Astrocyte (in vitro differentiated cells and primary cell): Measurements from ENCODE around the gene TBX18. TPM values are rescaled to one million over a fixed set of nuclear protein-coding genes. Genes with fewer than 3 reads are reported as not detected.

Experiments used
- DNase-seq: peaks from one replicate; pipeline ENCODE4 v3.0.0-alpha.2; 2010; ENCODE audit warnings: low read depth
- FAIRE-seq: peaks from 2 replicates; lab custom pipeline; 2011; peaks lifted over from hg19 to GRCh38; lab: Jason Lieb, UNC
- H2AFZ ChIP-seq: 2 replicates; pipeline ENCODE4 v1.6.0; 2012; ENCODE audit warnings: low read depth, low read length, inconsistent platforms
- H3K27ac ChIP-seq: 2 replicates; pipeline ENCODE4 v1.5.1; 2011; ENCODE audit warnings: low read depth, low read length, inconsistent platforms
- H3K27me3 ChIP-seq: 2 replicates; pipeline ENCODE4 v1.6.0; 2011; ENCODE audit warnings: low read length, inconsistent platforms; ENCODE audit not compliant: insufficient read depth
- H3K36me3 ChIP-seq: 2 replicates; pipeline ENCODE4 v1.5.1; 2011; ENCODE audit warnings: low read length, inconsistent platforms; ENCODE audit not compliant: insufficient read depth
- H3K4me1 ChIP-seq: 2 replicates; pipeline ENCODE4 v1.5.1; 2011; ENCODE audit warnings: low read length, inconsistent platforms; ENCODE audit not compliant: insufficient read depth
- H3K4me2 ChIP-seq: 2 replicates; pipeline ENCODE4 v1.6.0; 2012; ENCODE audit warnings: low read length, inconsistent platforms
- H3K4me3 ChIP-seq: 2 replicates; pipeline ENCODE4 v1.5.1; 2011; ENCODE audit warnings: low read depth, mild to moderate bottlenecking, low read length, inconsistent platforms; ENCODE audit not compliant: insufficient read depth
- H3K79me2 ChIP-seq: 2 replicates; pipeline ENCODE4 v1.6.0; 2012; ENCODE audit warnings: mild to moderate bottlenecking, low read length, inconsistent platforms; ENCODE audit not compliant: insufficient read depth
- H3K9ac ChIP-seq: 2 replicates; pipeline ENCODE4 v1.6.0; 2012; ENCODE audit warnings: mild to moderate bottlenecking, low read length, inconsistent platforms
- H3K9me3 ChIP-seq: 2 replicates; pipeline ENCODE4 v1.5.1; 2012; ENCODE audit warnings: low read depth, mild to moderate bottlenecking, low read length, inconsistent platforms; ENCODE audit not compliant: insufficient read depth
- H4K20me1 ChIP-seq: 2 replicates; pipeline ENCODE4 v1.6.0; 2012; ENCODE audit warnings: low read length, inconsistent platforms; ENCODE audit not compliant: insufficient read depth
- H3K27ac Mint-ChIP-seq: one replicate; pipeline ENCODE4 v1.8.0; 2021; ENCODE audit warnings: mild to moderate bottlenecking, mixed read lengths; ENCODE audit not compliant: unreplicated experiment
- H3K27me3 Mint-ChIP-seq: one replicate; pipeline ENCODE4 v1.8.0; 2021; ENCODE audit warnings: low read depth, mixed read lengths; ENCODE audit not compliant: unreplicated experiment
- H3K36me3 Mint-ChIP-seq: one replicate; pipeline ENCODE4 v1.8.0; 2021; ENCODE audit warnings: low read depth, mixed read lengths; ENCODE audit not compliant: unreplicated experiment
- H3K4me1 Mint-ChIP-seq: one replicate; pipeline ENCODE4 v1.8.0; 2021; ENCODE audit warnings: low read depth, mixed read lengths; ENCODE audit not compliant: unreplicated experiment
- H3K4me3 Mint-ChIP-seq: one replicate; pipeline ENCODE4 v1.8.0; 2021; ENCODE audit warnings: mild to moderate bottlenecking, moderate library complexity, mixed read lengths; ENCODE audit not compliant: unreplicated experiment
- H3K9me3 Mint-ChIP-seq: one replicate; pipeline ENCODE4 v1.8.0; 2021; ENCODE audit warnings: mild to moderate bottlenecking, mixed read lengths; ENCODE audit not compliant: unreplicated experiment
- CTCF ChIP-seq: IDR thresholded peaks from 2 replicates; pipeline ENCODE4 v1.5.1; 2011; ENCODE audit warnings: low read depth, mild to moderate bottlenecking, inconsistent platforms, low read length, moderate library complexity; ENCODE audit not compliant: insufficient read depth
- EZH2 ChIP-seq: IDR thresholded peaks from 2 replicates; pipeline ENCODE4 v1.6.1; 2012; ENCODE audit warnings: mild to moderate bottlenecking, low read length, inconsistent platforms; ENCODE audit not compliant: insufficient read depth
- total RNA-seq: library from RNA; stranded (reverse); gene quantifications from 2 replicates; pipeline ENCODE4 v1.2.1, GENCODE V29; 2021

The TBX18 gene
- total RNA-seq, 1 donor from 2014 or later = 12.5 TPM

GRCh38 chr6:84719152-84719551 is 45.2 kb downstream of the TBX18 start:
- Histone ChIP-seq H3K9ac (no peak overlapping the region), H2AFZ (no peak overlapping the region), H3K36me3 (peaks cover under 1% of the 10 kb centered on the region), H4K20me1 (no peaks in the 10 kb centered on the region), H3K4me1 (no peaks in the 10 kb centered on the region), H3K4me2 (no peak overlapping the region), H3K27ac (no peak overlapping the region), H3K27me3 (no peaks in the 10 kb centered on the region), H3K79me2 (no peaks in the 10 kb centered on the region), H3K4me3 (no peak overlapping the region), H3K9me3 (no peaks in the 10 kb centered on the region)
- no peak for DNase-seq
- H3K4me1 Mint-ChIP-seq = no peaks in the 10 kb centered on the region
- no peaks in the 10 kb centered on the region for H3K9me3 Mint-ChIP-seq
- peaks cover 2% of the 10 kb centered on the region for H3K36me3 Mint-ChIP-seq
- H3K27me3 Mint-ChIP-seq = peaks cover 2% of the 10 kb centered on the region
- TF ChIP-seq CTCF = no peak
- no peak for TF ChIP-seq EZH2
- no peak for FAIRE-seq
- no peak overlapping the region for H3K27ac Mint-ChIP-seq
- no peak overlapping the region for H3K4me3 Mint-ChIP-seq

GRCh38 chr6:84718038-84718955 is 46.1 kb downstream of the TBX18 start:
- Histone ChIP-seq H3K36me3 (no peaks in the 10 kb centered on the region), H3K9ac (no peak overlapping the region), H3K4me1 (no peaks in the 10 kb centered on the region), H3K27me3 (no peaks in the 10 kb centered on the region), H3K4me3 (no peak overlapping the region), H3K4me2 (no peak overlapping the region), H3K79me2 (no peaks in the 10 kb centered on the region), H3K9me3 (no peaks in the 10 kb centered on the region), H2AFZ (no peak overlapping the region), H4K20me1 (no peaks in the 10 kb centered on the region), H3K27ac (no peak overlapping the region)
- FAIRE-seq (no peak), DNase-seq (no peak)
- TF ChIP-seq CTCF = no peak
- no peak for TF ChIP-seq EZH2
- no peaks in the 10 kb centered on the region for H3K4me1 Mint-ChIP-seq
- peaks cover 2% of the 10 kb centered on the region for H3K27me3 Mint-ChIP-seq
- peaks cover 4% of the 10 kb centered on the region for H3K36me3 Mint-ChIP-seq
- no peak overlapping the region for H3K4me3 Mint-ChIP-seq
- no peaks in the 10 kb centered on the region for H3K9me3 Mint-ChIP-seq
- no peak overlapping the region for H3K27ac Mint-ChIP-seq

- peaks cover 8% of the 10 kb centered on the region for H3K9me3 Mint-ChIP-seq
- no peak overlapping the region for H3K27ac ChIP-seq
- no peaks in the 10 kb centered on the region for H3K4me1 ChIP-seq
- H3K27ac Mint-ChIP-seq = no peak overlapping the region
- H3K27me3 ChIP-seq = no peaks in the 10 kb centered on the region
- DNase-seq (no peak), FAIRE-seq (no peak)
- no peak overlapping the region for H3K4me3 Mint-ChIP-seq
- no peaks in the 10 kb centered on the region for H3K9me3 ChIP-seq
- H3K4me1 Mint-ChIP-seq = no peaks in the 10 kb centered on the region
- H3K36me3 ChIP-seq = no peaks in the 10 kb centered on the region
- H2AFZ ChIP-seq = no peak overlapping the region
- no peak overlapping the region for H3K9ac ChIP-seq
- no peak overlapping the region for H3K4me2 ChIP-seq
- H3K79me2 ChIP-seq = no peaks in the 10 kb centered on the region
- peaks cover 6% of the 10 kb centered on the region for H3K36me3 Mint-ChIP-seq
- H3K4me3 ChIP-seq = no peak overlapping the region
- peaks cover 3% of the 10 kb centered on the region for H3K27me3 Mint-ChIP-seq
- TF ChIP-seq CTCF = no peak
- TF ChIP-seq EZH2 = no peak
- no peaks in the 10 kb centered on the region for H4K20me1 ChIP-seq
These were observed 55.3 kb downstream of the TBX18 start for GRCh38 chr6:84709121-84709520.
